ENCODE data around the gene ZDHHC13. TPM values are rescaled to one million over a fixed set of nuclear protein-coding genes. Genes with fewer than 3 reads are reported as not detected.
"Not testable (repeated sequence)": the region's sequence is repeated elsewhere in the genome, so short reads cannot be mapped to it uniquely, and the experiment has no call there.

Gene ZDHHC13
- polyA plus RNA-seq, 2 of the 4 experiments (the other 2 are of a cell fraction): 17.6 to 34.3 TPM

DNA sequence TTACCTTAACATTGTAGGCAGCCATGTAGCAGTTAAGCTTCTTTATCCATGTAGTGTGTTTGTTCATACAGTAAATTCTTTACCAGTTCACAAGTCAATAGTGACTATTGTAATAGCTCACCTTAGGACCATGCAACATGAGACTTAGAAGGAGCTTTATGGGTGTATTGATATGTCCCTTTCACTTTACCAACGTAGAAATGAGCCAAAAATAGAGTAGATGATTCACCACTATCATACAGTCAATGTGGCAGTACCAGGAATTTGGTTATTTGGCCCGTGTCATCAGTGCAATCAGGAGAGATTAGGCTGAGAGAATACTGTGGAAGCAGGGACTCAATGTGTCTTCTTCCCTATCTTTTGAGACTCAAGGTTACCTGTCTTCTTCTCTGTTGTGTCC, 4.7 kb downstream of the ZDHHC13 start (continued):
- TF ChIP-seq FOSB (CRISPR knock-in tag; IDR thresholded peaks at IDR 0.05): no peak
- no peak for TF ChIP-seq CBX2 (IDR thresholded peaks at IDR 0.05; ENCODE audit: borderline replicate concordance, low read depth)
- no peak for TF ChIP-seq RNF2 (IDR thresholded peaks at IDR 0.05; ENCODE audit: borderline replicate concordance, low read depth)
- no peak for TF ChIP-seq HOXA7 (CRISPR knock-in tag; IDR thresholded peaks at IDR 0.05)
- TF ChIP-seq HEYL (CRISPR knock-in tag; IDR thresholded peaks at IDR 0.05): no peak
- no peak for TF ChIP-seq CHD2 (IDR thresholded peaks at IDR 0.05; ENCODE audit: low read length, partially characterized antibody)
- TF ChIP-seq TFCP2L1 (CRISPR knock-in tag; IDR thresholded peaks at IDR 0.05): no peak
- TF ChIP-seq CHD4 (IDR thresholded peaks at IDR 0.05; ENCODE audit: borderline replicate concordance): no peak
- TF ChIP-seq, protein P1, sequence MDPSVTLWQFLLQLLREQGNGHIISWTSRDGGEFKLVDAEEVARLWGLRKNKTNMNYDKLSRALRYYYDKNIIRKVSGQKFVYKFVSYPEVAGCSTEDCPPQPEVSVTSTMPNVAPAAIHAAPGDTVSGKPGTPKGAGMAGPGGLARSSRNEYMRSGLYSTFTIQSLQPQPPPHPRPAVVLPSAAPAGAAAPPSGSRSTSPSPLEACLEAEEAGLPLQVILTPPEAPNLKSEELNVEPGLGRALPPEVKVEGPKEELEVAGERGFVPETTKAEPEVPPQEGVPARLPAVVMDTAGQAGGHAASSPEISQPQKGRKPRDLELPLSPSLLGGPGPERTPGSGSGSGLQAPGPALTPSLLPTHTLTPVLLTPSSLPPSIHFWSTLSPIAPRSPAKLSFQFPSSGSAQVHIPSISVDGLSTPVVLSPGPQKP (IDR thresholded peaks at IDR 0.05; ENCODE audit: low read depth, low read length): no peak
- TF ChIP-seq ZFP36 (IDR thresholded peaks at IDR 0.05; ENCODE audit: borderline replicate concordance, partially characterized antibody): no peak
- TF ChIP-seq ZNF302 (CRISPR knock-in tag; IDR thresholded peaks at IDR 0.05): no peak
- no peak for TF ChIP-seq EP300 (IDR thresholded peaks at IDR 0.05)

DNA sequence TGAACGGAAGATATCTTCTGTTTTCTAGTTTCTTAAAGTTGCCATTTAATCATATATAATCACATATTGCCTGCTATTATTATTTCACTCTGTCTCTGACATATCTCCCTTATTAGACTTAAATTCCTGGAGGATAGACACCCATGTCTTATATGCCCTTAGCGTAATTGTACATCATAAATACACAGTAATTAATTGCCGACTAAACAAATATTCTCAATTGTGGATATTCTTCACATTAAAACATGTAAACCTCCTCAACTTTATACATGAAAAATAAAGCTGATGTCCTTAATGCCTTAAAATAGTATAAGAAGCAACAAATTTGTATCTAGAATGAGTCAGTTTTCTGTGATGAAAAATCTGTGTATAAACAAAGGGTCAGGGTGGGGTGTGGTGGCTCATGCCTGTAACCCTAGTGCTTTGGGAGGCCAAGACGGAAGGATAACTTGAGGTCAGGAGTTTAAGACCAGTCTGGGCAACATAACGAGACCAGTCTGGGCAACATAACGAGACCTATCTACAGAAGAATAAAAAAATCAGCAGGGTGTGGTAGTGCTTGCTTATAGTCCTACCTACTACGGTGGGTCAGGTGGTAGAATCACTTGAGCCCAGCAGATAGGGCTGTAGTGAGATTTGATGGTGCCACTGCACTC, 6.1 kb downstream of the ZDHHC13 start:
- TF ChIP-seq RAD21 (conservative IDR thresholded peaks at IDR 0.05 in 1 of 2, IDR thresholded peaks at IDR 0.05 in 1 of 2) (no peak), ESRRA (IDR thresholded peaks at IDR 0.05; ENCODE audit: borderline replicate concordance, low read length) (no peak), MAFK (IDR thresholded peaks at IDR 0.05; ENCODE audit: partially characterized antibody) (peak; percentile 93)
- ChIA-PET POLR2A (no interaction called here), CTCF (interaction anchor here (1.0 to 1.3 kb wide), 2 partner anchors 11 to 46 kb away, joined by 3 to 5 read pairs; no protein-coding TSS in a partner anchor)
- Histone ChIP-seq H3K4me2 (no peak overlapping the region), H3K4me1 (peaks cover 4% of the 10 kb centered on the region; the same call in 2 of the 3 replicates), H3K9me3 (no peaks in the 10 kb centered on the region), H3K27ac (no peak overlapping the region), H3K4me3 (no peak overlapping the region)
- ATAC-seq (no peak), DNase-seq (ENCODE audit: low read depth in 1 of 2, low spot score in 1 of 2) (no peak), FAIRE-seq (no peak)
- 92% methylated on average over 7 of the region's 7 CpGs for WGBS (ENCODE audit: missing lambda C conversion rate)

DNA sequence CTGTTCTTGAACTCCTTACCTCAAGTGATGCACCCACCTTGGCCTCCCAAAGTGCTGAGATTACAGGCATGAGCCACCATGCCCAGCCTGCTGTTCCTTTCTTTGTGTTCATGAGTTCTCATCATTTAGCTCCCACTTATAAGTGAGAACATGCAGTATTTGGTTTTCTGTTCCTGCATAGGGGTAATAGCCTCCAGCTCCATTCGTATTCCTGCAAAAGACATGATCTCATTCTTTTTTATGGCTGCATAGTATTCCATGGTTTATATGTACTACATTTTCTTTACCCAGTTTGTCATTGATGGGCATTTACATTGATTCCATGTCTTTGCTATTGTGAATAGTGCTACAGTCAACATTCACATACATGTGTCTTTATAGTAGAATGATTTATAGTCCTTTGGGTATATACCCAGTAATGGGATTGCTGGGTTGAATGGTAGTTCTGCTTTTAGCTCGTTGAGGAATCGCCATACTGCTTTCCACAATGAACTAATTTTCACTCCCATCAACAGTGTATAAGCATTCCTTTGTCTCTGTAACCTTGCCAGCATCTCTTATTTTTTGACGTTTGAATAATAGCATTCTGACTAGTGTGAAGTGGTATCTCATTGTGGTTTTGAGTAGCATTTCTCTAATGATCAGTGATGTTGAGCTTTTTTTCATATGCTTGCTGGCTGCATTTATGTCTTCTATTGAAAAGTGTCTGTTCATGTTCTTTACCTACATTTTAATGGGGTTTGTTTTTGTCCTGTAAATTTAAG, 9.8 kb downstream of the ZDHHC13 start:
- CTCF ChIA-PET: interaction anchor here (0.9 to 1.4 kb wide), 2 partner anchors 10 to 56 kb away, joined by 5 read pairs; partner anchors contain the start of gene ZDHHC13
- H3K4me1 ChIP-seq; POLR2A ChIA-PET; H3K9me3 ChIP-seq; H3K27ac ChIP-seq; DNase-seq (ENCODE audit: low read depth in 1 of 2, low spot score in 1 of 2); ATAC-seq; H3K4me2 ChIP-seq; FAIRE-seq; H3K4me3 ChIP-seq: not testable (repeated sequence)
- WGBS (ENCODE audit: missing lambda C conversion rate): 89% methylated on average over 4 of the region's 4 CpGs
- TF ChIP-seq KDM1A (IDR thresholded peaks at IDR 0.05; ENCODE audit: low read depth): 0 out of 2 replicates have a peak, but pooled peaks have one; percentile 27

DNA sequence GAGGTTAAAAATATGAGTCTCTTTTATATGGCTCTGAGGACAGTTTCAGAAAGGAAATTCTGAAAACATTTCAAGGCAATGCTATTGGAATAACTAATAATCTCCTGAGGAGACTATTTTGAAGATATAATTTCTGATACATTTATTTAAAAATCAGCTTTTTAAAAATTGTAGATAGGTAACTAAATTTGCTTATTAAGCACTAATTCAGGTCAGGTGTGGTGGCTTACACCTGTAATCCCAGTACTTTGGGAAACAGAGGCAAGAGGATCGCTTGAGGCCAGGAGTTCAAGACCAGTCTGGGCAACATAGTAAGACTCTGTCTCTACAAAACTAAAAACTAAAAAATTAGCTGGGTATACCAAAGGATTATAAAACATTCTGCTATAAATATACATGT, 17.0 kb downstream of the ZDHHC13 start:
- DNase-seq (ENCODE audit: low read depth in 1 of 2, low spot score in 1 of 2): no peak
- ATAC-seq: no peak
- no peak overlapping the region for H3K4me2 ChIP-seq
- H3K27ac ChIP-seq: no peak overlapping the region
- CTCF ChIA-PET: interaction anchor here (1.2 kb wide), 1 partner anchor 12 kb away, joined by 3 read pairs; no protein-coding TSS in a partner anchor
- no peaks in the 10 kb centered on the region for H3K4me1 ChIP-seq
- H3K9me3 ChIP-seq: peaks cover 10% of the 10 kb centered on the region; the same call in 2 of the 3 replicates
- 89% methylated on average over 1 of the region's 1 CpG for WGBS (ENCODE audit: missing lambda C conversion rate)
- TF ChIP-seq GATA3 (IDR thresholded peaks at IDR 0.05; ENCODE audit: borderline replicate concordance): no peak
- TF ChIP-seq MAFK (IDR thresholded peaks at IDR 0.05; ENCODE audit: partially characterized antibody): peak; percentile 74
- POLR2A ChIA-PET: no interaction called here
- no peak for FAIRE-seq
- no peak overlapping the region for H3K4me3 ChIP-seq

DNA sequence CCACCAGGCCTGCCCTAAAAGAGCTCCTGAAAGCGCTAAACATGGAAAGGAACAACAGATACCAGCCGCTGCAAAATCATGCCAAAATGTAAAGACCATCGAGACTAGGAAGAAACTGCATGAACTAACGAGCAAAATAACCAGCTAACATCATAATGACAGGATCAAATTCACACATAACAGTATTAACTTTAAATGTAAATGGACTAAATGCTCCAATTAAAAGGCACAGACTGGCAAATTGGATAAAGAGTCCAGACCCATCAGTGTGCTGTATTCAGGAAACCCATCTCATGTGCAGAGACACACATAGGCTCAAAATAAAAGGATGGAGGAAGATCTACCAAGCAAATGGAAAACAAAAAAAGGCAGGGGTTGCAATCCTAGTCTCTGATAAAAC, 19.9 kb downstream of the ZDHHC13 start:
- ATAC-seq; H3K27ac ChIP-seq; H3K4me2 ChIP-seq; FAIRE-seq; POLR2A ChIA-PET; H3K4me1 ChIP-seq; H3K9me3 ChIP-seq; DNase-seq (ENCODE audit: low read depth in 1 of 2, low spot score in 1 of 2); CTCF ChIA-PET; H3K4me3 ChIP-seq: not testable (repeated sequence)
- 95% methylated on average over 4 of the region's 4 CpGs for WGBS (ENCODE audit: missing lambda C conversion rate)
